ENCODE data around the gene DDI1.

Gene DDI1

GRCh38 chr11:104036588-104036987, at the start of gene DDI1:
DDI1 (plus strand) TSS chr11:104036640; CDS start chr11:104036823, 183 bp downstream.
- no peak for DNase-seq

GRCh38 chr11:103987629-103988594, 48.5 kb upstream of the DDI1 start:
- DNase-seq = no peak

- DNase-seq = no peak
These were observed 47.9 kb upstream of the DDI1 start for GRCh38 chr11:103988595-103988969.

GRCh38 chr11:103993507-103993906, 42.9 kb upstream of the DDI1 start:
- DNase-seq = no peak

- no peak for DNase-seq
These were observed 42.3 kb upstream of the DDI1 start for GRCh38 chr11:103994094-103994493.

- no peak for DNase-seq
These were observed 41.9 kb upstream of the DDI1 start for GRCh38 chr11:103994518-103994917.

- DNase-seq = no peak
These were observed 40.5 kb upstream of the DDI1 start for GRCh38 chr11:103995896-103996295.

- no peak for DNase-seq
These were observed 39.4 kb upstream of the DDI1 start for GRCh38 chr11:103997082-103997481.

GRCh38 chr11:103998826-103999508, 37.5 kb upstream of the DDI1 start:
- no peak for DNase-seq

- no peak for DNase-seq
These were observed 35.6 kb upstream of the DDI1 start for GRCh38 chr11:104000798-104001197.

- no peak for DNase-seq
These were observed 34.8 kb upstream of the DDI1 start for GRCh38 chr11:104001561-104002056.

- DNase-seq = no peak
These were observed 32.9 kb upstream of the DDI1 start for GRCh38 chr11:104003491-104003890.

GRCh38 chr11:104005234-104005855, 31.1 kb upstream of the DDI1 start:
- DNase-seq = no peak

- DNase-seq = no peak
These were observed 26.7 kb upstream of the DDI1 start for GRCh38 chr11:104009744-104010143.

GRCh38 chr11:104011044-104011443, 25.4 kb upstream of the DDI1 start:
- no peak for DNase-seq

GRCh38 chr11:104015649-104016415, 20.6 kb upstream of the DDI1 start:
- DNase-seq = no peak

- DNase-seq = no peak
These were observed 11.9 kb upstream of the DDI1 start for GRCh38 chr11:104024572-104024971.

- no peak for DNase-seq
These were observed 7.8 kb upstream of the DDI1 start for GRCh38 chr11:104028476-104029263.

GRCh38 chr11:104033134-104033533, 3.3 kb upstream of the DDI1 start:
- DNase-seq = no peak

GRCh38 chr11:104033561-104033960, 2.9 kb upstream of the DDI1 start:
- no peak for DNase-seq

- DNase-seq = no peak
These were observed 555 bp downstream of the DDI1 start for GRCh38 chr11:104036995-104037394.

- no peak for DNase-seq
These were observed 5.4 kb downstream of the DDI1 start for GRCh38 chr11:104041792-104042191.

All from activated T-cell treated with anti-CD3 and anti-CD28 coated beads, Interleukin-2, amount 50 U/mL, for 1 hour (primary cell).